H1 (cell line): Measurements from ENCODE around the gene UGT2B15. TPM values are rescaled to one million over a fixed set of nuclear protein-coding genes. Genes with fewer than 3 reads are reported as not detected.

ENCODE experiments used
- CTCF ChIA-PET: fragments of 300-600 bp; sonication (Branson Sonifier 250); formaldehyde crosslinking; loops from one replicate; lab custom pipeline; 2021; ENCODE audit not compliant: partially characterized antibody; lab: Charles Lee
- POLR2A ChIA-PET: fragments of 300-600 bp; sonication (Branson Sonifier 250); formaldehyde crosslinking; loops from one replicate; lab custom pipeline; 2021; ENCODE audit warnings: inconsistent platforms; ENCODE audit not compliant: partially characterized antibody; lab: Charles Lee
- DNase-seq, 2 experiments: peaks; one replicate each; pipeline versions ENCODE4 v3.0.0 to v3.0.0-alpha.2; 2010 to 2022; ENCODE audit warnings: low spot score in 2 of 2, low read depth in 1 of 2, mixed read lengths in 1 of 2
- FAIRE-seq: peaks from 2 replicates; lab custom pipeline; 2011; peaks lifted over from hg19 to GRCh38; lab: Jason Lieb, UNC
- H2AFZ ChIP-seq: 2 replicates; pipeline ENCODE4 v1.8.1; 2012; ENCODE audit warnings: low read length, inconsistent platforms
- H2AK5ac ChIP-seq: 2 replicates; pipeline ENCODE4 v1.6.1; 2013; ENCODE audit warnings: low read depth, low read length
- H2BK120ac ChIP-seq: replicated peaks from 2 replicates; pipeline ENCODE3; 2013; ENCODE audit warnings: low read depth, low read length, inconsistent platforms
- H2BK12ac ChIP-seq: 2 replicates; pipeline ENCODE4 v1.6.1; 2013; ENCODE audit warnings: low read depth, low read length
- H2BK15ac ChIP-seq: 2 replicates; pipeline ENCODE4 v1.6.1; 2013; ENCODE audit warnings: low read length
- H2BK20ac ChIP-seq: 2 replicates; pipeline ENCODE4 v1.6.1; 2013; ENCODE audit warnings: low read length
- H2BK5ac ChIP-seq: 2 replicates; pipeline ENCODE4 v1.6.1; 2013; ENCODE audit warnings: low read depth, low read length
- H3K14ac ChIP-seq: 2 replicates; pipeline ENCODE4 v1.6.1; 2013; ENCODE audit warnings: inconsistent platforms; ENCODE audit not compliant: insufficient read length
- H3K18ac ChIP-seq: 2 replicates; pipeline ENCODE4 v1.6.1; 2013; ENCODE audit warnings: low read length; ENCODE audit errors: extremely low read depth
- H3K23ac ChIP-seq: 2 replicates; pipeline ENCODE4 v1.6.1; 2013; ENCODE audit warnings: inconsistent platforms; ENCODE audit not compliant: insufficient read length
- H3K23me2 ChIP-seq: 2 replicates; pipeline ENCODE4 v1.6.1; 2013; ENCODE audit warnings: low read depth, low read length
- H3K27ac ChIP-seq: 2 replicates; pipeline ENCODE4 v1.6.1; 2011; ENCODE audit warnings: low read depth, low read length, inconsistent platforms
- H3K27me3 ChIP-seq, 4 experiments: replicated peaks in 1 of 4; 1 replicate in 1 of 4; 2 replicates in 3 of 4; pipeline versions ENCODE4 v1.6.1 to v1.8.1; 2011 to 2013; ENCODE audit warnings: low read length in 3 of 4, mild to moderate bottlenecking in 3 of 4, inconsistent platforms in 2 of 4, mixed read lengths in 2 of 4, moderate library complexity in 1 of 4; ENCODE audit not compliant: control insufficient read depth in 3 of 4, insufficient read depth in 3 of 4; ENCODE audit errors: extremely low read depth in 1 of 4
- H3K36me3 ChIP-seq, 4 experiments: 2 replicates each; pipeline versions ENCODE4 v1.6.1 to v1.8.1; 2011 to 2013; ENCODE audit warnings: mild to moderate bottlenecking in 4 of 4, low read length in 3 of 4, moderate library complexity in 2 of 4, control low read depth in 1 of 4, inconsistent platforms in 1 of 4; ENCODE audit not compliant: insufficient read depth in 4 of 4, control insufficient read depth in 2 of 4
- H3K4ac ChIP-seq: replicated peaks from 2 replicates; pipeline ENCODE3; 2013; ENCODE audit warnings: low read length, low read depth, mixed read lengths, inconsistent platforms; ENCODE audit not compliant: insufficient read length
- H3K4me1 ChIP-seq, 4 experiments: replicated peaks in 1 of 4; 1 replicate in 1 of 4; 2 replicates in 3 of 4; pipeline versions ENCODE4 v1.6.1 to v1.8.1; 2011 to 2013; ENCODE audit warnings: low read length in 3 of 4, inconsistent platforms in 2 of 4, mixed read lengths in 1 of 4; ENCODE audit not compliant: insufficient read depth in 4 of 4, control insufficient read depth in 3 of 4
- H3K4me2 ChIP-seq, 2 experiments: 2 replicates each; pipeline versions ENCODE4 v1.6.1 to v1.8.1; 2011 to 2013; ENCODE audit warnings: low read depth in 2 of 2, low read length in 2 of 2, control low read depth in 1 of 2, inconsistent platforms in 1 of 2, mild to moderate bottlenecking in 1 of 2; ENCODE audit not compliant: insufficient read depth in 1 of 2
- H3K4me3 ChIP-seq, 4 experiments: fragments of 200-600, 300-600 bp in 1 of 4; sonication (generic), shearing (Covaris generic), sonication (Bioruptor Twin) in 1 of 4; 2 replicates each; pipeline versions ENCODE4 v1.5.1 to v1.8.1; 2011 to 2016; ENCODE audit warnings: low read length in 4 of 4, low read depth in 3 of 4, control low read depth in 2 of 4, inconsistent platforms in 2 of 4, mild to moderate bottlenecking in 2 of 4, mixed read lengths in 1 of 4, moderate library complexity in 1 of 4; ENCODE audit not compliant: insufficient read depth in 2 of 4; ENCODE audit errors: extremely low read depth in 1 of 4
- H3K56ac ChIP-seq: replicated peaks from 2 replicates; pipeline ENCODE3; 2013; ENCODE audit warnings: low read depth, mild to moderate bottlenecking, mixed read lengths, low read length, inconsistent platforms; ENCODE audit not compliant: insufficient read length
- H3K79me1 ChIP-seq: 2 replicates; pipeline ENCODE4 v1.6.1; 2013; ENCODE audit warnings: low read depth, low read length, control low read depth
- H3K79me2 ChIP-seq, 2 experiments: 2 replicates each; pipeline versions ENCODE4 v1.6.1 to v1.8.1; 2012 to 2013; ENCODE audit warnings: low read length in 2 of 2, mild to moderate bottlenecking in 2 of 2, inconsistent platforms in 1 of 2; ENCODE audit not compliant: insufficient read depth in 2 of 2, control insufficient read depth in 1 of 2
- H3K9ac ChIP-seq, 4 experiments: replicated peaks in 1 of 4; 1 replicate in 1 of 4; 2 replicates in 3 of 4; pipeline versions ENCODE4 v1.6.1 to v1.8.1; 2011 to 2013; ENCODE audit warnings: low read depth in 3 of 4, low read length in 3 of 4, control low read depth in 2 of 4, mild to moderate bottlenecking in 2 of 4, moderate library complexity in 2 of 4, inconsistent platforms in 1 of 4; ENCODE audit errors: extremely low read depth in 1 of 4
- H3K9me3 ChIP-seq, 2 experiments: 2 replicates each; pipeline versions ENCODE4 v1.6.1 to v1.8.1; 2012 to 2013; ENCODE audit warnings: mild to moderate bottlenecking in 2 of 2, moderate library complexity in 2 of 2, control low read depth in 1 of 2, inconsistent platforms in 1 of 2, low read depth in 1 of 2, low read length in 1 of 2, mixed read lengths in 1 of 2; ENCODE audit not compliant: insufficient read depth in 2 of 2
- H4K20me1 ChIP-seq, 2 experiments: replicated peaks in 1 of 2; 2 replicates each; pipeline versions ENCODE3 to v1.8.1; 2011 to 2013; ENCODE audit warnings: inconsistent platforms in 2 of 2, low read length in 2 of 2, mild to moderate bottlenecking in 1 of 2; ENCODE audit not compliant: insufficient read depth in 2 of 2, control insufficient read depth in 1 of 2
- H4K5ac ChIP-seq: 2 replicates; pipeline ENCODE4 v1.6.1; 2013; ENCODE audit warnings: low read length, low read depth, mixed read lengths, inconsistent platforms; ENCODE audit not compliant: insufficient read length
- H4K8ac ChIP-seq: 2 replicates; pipeline ENCODE4 v1.8.0; 2013; ENCODE audit warnings: mild to moderate bottlenecking, moderate library complexity, low read length, inconsistent platforms; ENCODE audit not compliant: insufficient read depth; ENCODE audit errors: extremely low read depth
- H4K91ac ChIP-seq: replicated peaks from 2 replicates; pipeline ENCODE3; 2013; ENCODE audit warnings: low read length, mixed read lengths, inconsistent platforms; ENCODE audit not compliant: insufficient read length
- ASH2L ChIP-seq: fragments of 200-600, 300-600 bp; sonication (generic); IDR thresholded peaks from one replicate; pipeline ENCODE4 v1.7.1; 2017; ENCODE audit warnings: low read length
- CHD1 ChIP-seq: IDR thresholded peaks from 2 replicates; pipeline ENCODE4 v1.6.1; 2012; ENCODE audit warnings: low read depth, low read length, improper control_type of control experiment
- CTCF ChIP-seq, 3 experiments: IDR thresholded peaks; 1 replicate in 2 of 3; 2 replicates in 1 of 3; pipeline versions ENCODE4 v1.5.1 to v1.6.1; 2011; ENCODE audit warnings: low read length in 3 of 3, mild to moderate bottlenecking in 3 of 3, inconsistent platforms in 2 of 3, low read depth in 1 of 3, moderate library complexity in 1 of 3; ENCODE audit not compliant: insufficient read depth in 1 of 3; ENCODE audit errors: control extremely low read depth in 1 of 3
- E2F6 ChIP-seq: IDR thresholded peaks from 2 replicates; pipeline ENCODE4 v1.6.1; 2012; ENCODE audit warnings: inconsistent platforms
- SAP30 ChIP-seq: fragments of 300-600 bp; sonication (generic); IDR thresholded peaks from 2 replicates; pipeline ENCODE4 v1.7.1; 2012; ENCODE audit warnings: low read length, moderate library complexity, mild to moderate bottlenecking, inconsistent platforms; ENCODE audit not compliant: insufficient read depth, insufficient replicate concordance
- polyA plus RNA-seq, 7 experiments: library from polyadenylated mRNA; depleted of rRNA in 3 of 7; stranded (reverse) in 5 of 7; unstranded in 2 of 7; fragments of >200 nt in 5 of 7; fragments of 200-250 nt in 2 of 7; gene quantifications; 1 replicate in 5 of 7; 2 replicates in 1 of 7; 4 replicates in 1 of 7; pipeline versions ENCODE4 v1.2.1 to v1.2.3, GENCODE V29; 2011 to 2013; ENCODE audit warnings: missing spikeins in 2 of 7, mixed read lengths in 2 of 7
- total RNA-seq: library from RNA; stranded (reverse); fragmentation: NEBNext Ultra II Directional; extraction: Animal tissue kit (Norgen Biotek cat#: 25700); gene quantifications from 2 replicates; pipeline ENCODE4 v1.2.1, GENCODE V29; 2021

Gene UGT2B15
- total and polyA plus RNA-seq, 2 of the 8 experiments (the other 6 are each of a cell fraction or from before 2014, with no cell fraction given): not detected

- peaks cover 0 to 8% (median 0%) of the 10 kb centered on the region in 4 experiments; a peak in 1 of 8 replicates for H3K36me3 ChIP-seq
- no peaks in the 10 kb centered on the region for H3K23me2 ChIP-seq
- H4K91ac ChIP-seq: no peak overlapping the region
- H3K9ac ChIP-seq: no peak overlapping the region
- H2BK20ac ChIP-seq: no peak overlapping the region
- no peak for TF ChIP-seq CTCF (IDR thresholded peaks at IDR 0.05; ENCODE audit: control extremely low read depth in 1 of 3, insufficient read depth in 1 of 3, low read depth in 1 of 3, low read length in 3 of 3)
- no peak for TF ChIP-seq CHD1
- TF ChIP-seq SAP30: no peak
- TF ChIP-seq ASH2L: no peak
- no peak for TF ChIP-seq E2F6
- peaks cover 0 to 3% (median 1%) of the 10 kb centered on the region in 4 experiments; a peak in 3 of 7 replicates for H3K4me1 ChIP-seq
- H2AK5ac ChIP-seq: no peak overlapping the region
- no peak overlapping the region for H4K8ac ChIP-seq
- no peak overlapping the region for H3K56ac ChIP-seq
- no peak overlapping the region for H4K5ac ChIP-seq
- H2BK120ac ChIP-seq: no peak overlapping the region
- H3K79me1 ChIP-seq: no peaks in the 10 kb centered on the region
- H3K23ac ChIP-seq: no peak overlapping the region
- H3K4me3 ChIP-seq: no peak overlapping the region
- no peak overlapping the region for H2BK12ac ChIP-seq
- no peak overlapping the region for H3K18ac ChIP-seq
- no peak overlapping the region for H2BK5ac ChIP-seq
- POLR2A ChIA-PET: no interaction called here
- H2BK15ac ChIP-seq: no peak overlapping the region
- no peak overlapping the region for H3K4me2 ChIP-seq
- no peaks in the 10 kb centered on the region for H3K9me3 ChIP-seq
- FAIRE-seq (no peak), DNase-seq (no peak)
- no peaks in the 10 kb centered on the region for H4K20me1 ChIP-seq
- H3K79me2 ChIP-seq: no peaks in the 10 kb centered on the region
- H3K27ac ChIP-seq: no peak overlapping the region
- H3K4ac ChIP-seq: no peak overlapping the region
- no peaks in the 10 kb centered on the region for H3K27me3 ChIP-seq
- H2AFZ ChIP-seq: no peak overlapping the region
- CTCF ChIA-PET: interaction anchor here (0.6 kb wide), 1 partner anchor 8 kb away, joined by 3 read pairs; no protein-coding TSS in a partner anchor
- H3K14ac ChIP-seq: no peak overlapping the region
These were observed 11.8 kb downstream of the UGT2B15 start for GRCh38 chr4:68658672-68659071.
